Gastrocnemius medialis (tissue), 4 donors: Measurements from ENCODE around the gene DCAF4. TPM values are rescaled to one million over a fixed set of nuclear protein-coding genes. Genes with fewer than 3 reads are reported as not detected.

Source experiments
- ATAC-seq, 2 donors: fragments of 150-250 bp; one replicate each; pipeline ENCODE4 v1.9.1; 2016
- DNase-seq, 2 donors: peaks; one replicate each; pipeline ENCODE4 v3.0.0-alpha.2; 2019
- H3K27ac ChIP-seq, 4 donors: fragments of 200-600 bp; sonication (generic); 1 replicate in 1 of 4; 2 replicates in 3 of 4; pipeline ENCODE4 v1.5.1; 2016 to 2018; ENCODE audit warnings: mild to moderate bottlenecking in 2 of 4, moderate library complexity in 1 of 4
- H3K27me3 ChIP-seq, 3 donors: fragments of 200-600 bp; sonication (generic) in 2 of 3; 1 replicate in 1 of 3; 2 replicates in 2 of 3; pipeline versions ENCODE4 v1.5.1 to v1.6.0; 2016 to 2019; ENCODE audit warnings: mild to moderate bottlenecking in 1 of 3, moderate library complexity in 1 of 3
- H3K36me3 ChIP-seq, 2 donors: fragments of 200-600 bp; sonication (generic) in 1 of 2; one replicate each; pipeline ENCODE4 v1.5.1; 2017 to 2018
- H3K4me1 ChIP-seq, 2 donors: fragments of 200-600 bp; sonication (generic) in 1 of 2; one replicate each; pipeline ENCODE4 v1.5.1; 2016 to 2017; ENCODE audit warnings: mild to moderate bottlenecking in 2 of 2
- H3K4me3 ChIP-seq, 4 donors: fragments of 200-600 bp; sonication (generic) in 3 of 4; 1 replicate in 1 of 4; 2 replicates in 3 of 4; pipeline ENCODE4 v1.5.1; 2016 to 2019; ENCODE audit warnings: mild to moderate bottlenecking in 2 of 4
- H3K9me3 ChIP-seq, 3 donors: fragments of 200-600 bp; sonication (generic) in 2 of 3; 1 replicate in 1 of 3; 2 replicates in 2 of 3; pipeline ENCODE4 v1.5.1; 2016 to 2019
- CTCF ChIP-seq, 5 experiments: fragments of 450-650 bp in 3 of 5; fragments of 200-600 bp in 2 of 5; sonication (generic) in 2 of 5; IDR thresholded peaks in 4 of 5; conservative IDR thresholded peaks in 1 of 5; 1 replicate in 4 of 5; 2 replicates in 1 of 5; pipeline ENCODE4 v1.5.1; 2016 to 2019; ENCODE audit warnings: antibody characterized with exemption in 5 of 5, mild to moderate bottlenecking in 3 of 5, moderate library complexity in 3 of 5
- POLR2A ChIP-seq, 2 donors: fragments of 450-650 bp; IDR thresholded peaks; one replicate each; pipeline ENCODE4 v1.6.1; 2017; ENCODE audit warnings: antibody characterized with exemption in 2 of 2, mild to moderate bottlenecking in 2 of 2, moderate library complexity in 2 of 2
- in situ Hi-C, 4 donors: fragments of 200-750 bp; cut with MboI; loops; one replicate each; pipeline versions ENCODE4 v1.15.0 to v1.8.0; 2017; ENCODE audit warnings: low sequenced_read_pairs in 4 of 4
- intact Hi-C: fragments of 100-400 bp; cut with DNase I; formaldehyde crosslinking; loops from one replicate; pipeline ENCODE4 v1.15.1; 2023; ENCODE audit warnings: low total_unique reads
- total RNA-seq, 4 donors: library from RNA; depleted of rRNA; stranded (reverse); fragments of >200 nt; gene quantifications; one replicate each; pipeline versions ENCODE4 v1.1.0 to v1.2.3, GENCODE V29; 2016

DCAF4 gene
- total RNA-seq, 4 donors from 2014 or later, result 13.9 to 38.3 (median 25.7) TPM

GRCh38 chr14:72892879-72893635 lies 33.2 kb upstream of the DCAF4 start:
- Histone ChIP-seq H3K9me3 (no peaks in the 10 kb centered on the region), H3K4me3 (peak overlapping the region; percentile 89 to 99 (median 96)), H3K4me1 (peaks cover 49 to 59% of the 10 kb centered on the region in 2 donors), H3K27ac (peak overlapping the region; percentile 91 to 94 (median 94)), H3K36me3 (no peaks in the 10 kb centered on the region), H3K27me3 (no peaks in the 10 kb centered on the region)
- TF ChIP-seq CTCF (IDR thresholded peaks at IDR 0.05 in 4 of 5, conservative IDR thresholded peaks at IDR 0.05 in 1 of 5), result no peak
- TF ChIP-seq POLR2A (IDR thresholded peaks at IDR 0.05), result peak in 1 of 2 donors; percentile 19
- DNase-seq, result peak in 1 of 2 donors; percentile 35
- in situ Hi-C loops (loop anchor here in 1 of 4 donors (10.0 kb wide), 2 partner anchors 78 to 148 kb away; no protein-coding TSS in a partner anchor), intact Hi-C loops (no loop called here)
- peak; percentile 10 to 25 for ATAC-seq

- Histone ChIP-seq H3K4me1 (peaks cover 48 to 51% of the 10 kb centered on the region in 2 donors), H3K9me3 (no peaks in the 10 kb centered on the region), H3K36me3 (no peaks in the 10 kb centered on the region), H3K27ac (peak within 1 kb of the TSS; percentile 91 to 94 (median 94)), H3K27me3 (no peaks in the 10 kb centered on the region), H3K4me3 (peak within 1 kb of the TSS; percentile 89 to 99 (median 96))
- ATAC-seq (peak; percentile 88 to 91), DNase-seq (peak; percentile 97 to 98)
- in situ Hi-C loops, result loop anchor here in 1 of 4 donors (10.0 kb wide), 2 partner anchors 79 to 149 kb away; no protein-coding TSS in a partner anchor
- TF ChIP-seq POLR2A (IDR thresholded peaks at IDR 0.05) (peak; percentile 86 to 98), CTCF (IDR thresholded peaks at IDR 0.05 in 4 of 5, conservative IDR thresholded peaks at IDR 0.05 in 1 of 5) (no peak)
- intact Hi-C loops, result loop anchor here (1.0 to 2.0 kb wide), 2 partner anchors 81 to 179 kb away; no protein-coding TSS in a partner anchor
Measured at GRCh38 chr14:72893636-72894322, 32.5 kb upstream of the DCAF4 start, which contains the start of gene DPF3. DPF3 (minus strand) TSS chr14:72894101; CDS start chr14:72894088, 13 bp downstream.

GRCh38 chr14:72894323-72894622 lies 32.0 kb upstream of the DCAF4 start:
- H3K27ac ChIP-seq, result peak overlapping the region; percentile 91 to 94 (median 94)
- DNase-seq (no peak), ATAC-seq (no peak)
- in situ Hi-C loops (loop anchor here in 1 of 4 donors (10.0 kb wide), 2 partner anchors 79 to 149 kb away; no protein-coding TSS in a partner anchor), intact Hi-C loops (loop anchor here (1.0 to 2.0 kb wide), 2 partner anchors 82 to 179 kb away; no protein-coding TSS in a partner anchor)
- peaks cover 46 to 48% of the 10 kb centered on the region in 2 donors for H3K4me1 ChIP-seq
- no peaks in the 10 kb centered on the region for H3K9me3 ChIP-seq
- H3K27me3 ChIP-seq, result no peaks in the 10 kb centered on the region
- TF ChIP-seq CTCF (IDR thresholded peaks at IDR 0.05 in 4 of 5, conservative IDR thresholded peaks at IDR 0.05 in 1 of 5) (no peak), POLR2A (IDR thresholded peaks at IDR 0.05) (peak in 1 of 2 donors; percentile 59)
- H3K4me3 ChIP-seq, result peak overlapping the region; percentile 70 to 99 (median 94)
- no peaks in the 10 kb centered on the region for H3K36me3 ChIP-seq

GRCh38 chr14:72894623-72895378 lies 31.5 kb upstream of the DCAF4 start:
- peak overlapping the region; percentile 70 to 99 (median 94) for H3K4me3 ChIP-seq
- TF ChIP-seq POLR2A (IDR thresholded peaks at IDR 0.05), result no peak
- no peak for TF ChIP-seq CTCF (IDR thresholded peaks at IDR 0.05 in 4 of 5, conservative IDR thresholded peaks at IDR 0.05 in 1 of 5)
- no peaks in the 10 kb centered on the region for H3K9me3 ChIP-seq
- no peaks in the 10 kb centered on the region for H3K27me3 ChIP-seq
- ATAC-seq, result peak; percentile 81 to 83
- intact Hi-C loops, result loop anchor here (1.0 to 2.0 kb wide), 2 partner anchors 82 to 180 kb away; no protein-coding TSS in a partner anchor
- H3K27ac ChIP-seq, result peak overlapping the region; percentile 91 to 94 (median 94)
- H3K36me3 ChIP-seq, result no peaks in the 10 kb centered on the region
- in situ Hi-C loops, result loop anchor here in 2 of 4 donors (5.0 to 10.0 kb wide), 3 partner anchors 80 to 378 kb away; no protein-coding TSS in a partner anchor
- peaks cover 45 to 47% of the 10 kb centered on the region in 2 donors for H3K4me1 ChIP-seq
- DNase-seq, result peak; percentile 68 to 84
